ENCODE data around the gene CDK10. TPM values are rescaled to one million over a fixed set of nuclear protein-coding genes. Genes with fewer than 3 reads are reported as not detected.

The CDK10 gene
- total RNA-seq, 1 experiment from 2014 or later = 52.6 TPM

DNA sequence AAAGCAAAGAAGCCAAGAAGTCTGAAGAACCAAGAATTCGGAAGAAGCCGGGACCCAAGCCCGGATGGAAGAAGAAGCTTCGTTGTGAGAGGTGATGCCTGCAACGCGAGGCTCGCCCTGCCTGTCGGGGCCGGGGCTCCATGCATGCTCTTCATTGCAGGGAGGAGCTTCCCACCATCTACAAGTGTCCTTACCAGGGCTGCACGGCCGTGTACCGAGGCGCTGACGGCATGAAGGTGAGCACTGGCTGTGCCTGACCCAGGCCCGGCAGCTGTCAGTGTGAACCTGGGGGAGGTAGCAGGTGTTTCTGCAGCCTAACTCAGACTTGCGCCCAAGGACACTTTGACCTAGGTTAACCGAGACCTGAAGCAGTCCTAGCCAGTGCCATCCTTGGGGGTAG, 46.8 kb downstream of the CDK10 start:
- TF ChIP-seq SIN3A (IDR thresholded peaks at IDR 0.05; ENCODE audit: borderline replicate concordance, insufficient read depth, low read depth, low read length) (no peak), POLR2AphosphoS5 (IDR thresholded peaks at IDR 0.05; ENCODE audit: low read depth, low read length) (no peak), TCF7L2 (IDR thresholded peaks at IDR 0.05; ENCODE audit: low read depth, low read length) (no peak)
- TF ChIP-seq, protein P1, sequence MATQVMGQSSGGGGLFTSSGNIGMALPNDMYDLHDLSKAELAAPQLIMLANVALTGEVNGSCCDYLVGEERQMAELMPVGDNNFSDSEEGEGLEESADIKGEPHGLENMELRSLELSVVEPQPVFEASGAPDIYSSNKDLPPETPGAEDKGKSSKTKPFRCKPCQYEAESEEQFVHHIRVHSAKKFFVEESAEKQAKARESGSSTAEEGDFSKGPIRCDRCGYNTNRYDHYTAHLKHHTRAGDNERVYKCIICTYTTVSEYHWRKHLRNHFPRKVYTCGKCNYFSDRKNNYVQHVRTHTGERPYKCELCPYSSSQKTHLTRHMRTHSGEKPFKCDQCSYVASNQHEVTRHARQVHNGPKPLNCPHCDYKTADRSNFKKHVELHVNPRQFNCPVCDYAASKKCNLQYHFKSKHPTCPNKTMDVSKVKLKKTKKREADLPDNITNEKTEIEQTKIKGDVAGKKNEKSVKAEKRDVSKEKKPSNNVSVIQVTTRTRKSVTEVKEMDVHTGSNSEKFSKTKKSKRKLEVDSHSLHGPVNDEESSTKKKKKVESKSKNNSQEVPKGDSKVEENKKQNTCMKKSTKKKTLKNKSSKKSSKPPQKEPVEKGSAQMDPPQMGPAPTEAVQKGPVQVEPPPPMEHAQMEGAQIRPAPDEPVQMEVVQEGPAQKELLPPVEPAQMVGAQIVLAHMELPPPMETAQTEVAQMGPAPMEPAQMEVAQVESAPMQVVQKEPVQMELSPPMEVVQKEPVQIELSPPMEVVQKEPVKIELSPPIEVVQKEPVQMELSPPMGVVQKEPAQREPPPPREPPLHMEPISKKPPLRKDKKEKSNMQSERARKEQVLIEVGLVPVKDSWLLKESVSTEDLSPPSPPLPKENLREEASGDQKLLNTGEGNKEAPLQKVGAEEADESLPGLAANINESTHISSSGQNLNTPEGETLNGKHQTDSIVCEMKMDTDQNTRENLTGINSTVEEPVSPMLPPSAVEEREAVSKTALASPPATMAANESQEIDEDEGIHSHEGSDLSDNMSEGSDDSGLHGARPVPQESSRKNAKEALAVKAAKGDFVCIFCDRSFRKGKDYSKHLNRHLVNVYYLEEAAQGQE (IDR thresholded peaks at IDR 0.05; ENCODE audit: insufficient read depth in 1 of 2, low read depth in 2 of 2, low read length in 1 of 2) = no peak
- TF ChIP-seq, protein P2, sequence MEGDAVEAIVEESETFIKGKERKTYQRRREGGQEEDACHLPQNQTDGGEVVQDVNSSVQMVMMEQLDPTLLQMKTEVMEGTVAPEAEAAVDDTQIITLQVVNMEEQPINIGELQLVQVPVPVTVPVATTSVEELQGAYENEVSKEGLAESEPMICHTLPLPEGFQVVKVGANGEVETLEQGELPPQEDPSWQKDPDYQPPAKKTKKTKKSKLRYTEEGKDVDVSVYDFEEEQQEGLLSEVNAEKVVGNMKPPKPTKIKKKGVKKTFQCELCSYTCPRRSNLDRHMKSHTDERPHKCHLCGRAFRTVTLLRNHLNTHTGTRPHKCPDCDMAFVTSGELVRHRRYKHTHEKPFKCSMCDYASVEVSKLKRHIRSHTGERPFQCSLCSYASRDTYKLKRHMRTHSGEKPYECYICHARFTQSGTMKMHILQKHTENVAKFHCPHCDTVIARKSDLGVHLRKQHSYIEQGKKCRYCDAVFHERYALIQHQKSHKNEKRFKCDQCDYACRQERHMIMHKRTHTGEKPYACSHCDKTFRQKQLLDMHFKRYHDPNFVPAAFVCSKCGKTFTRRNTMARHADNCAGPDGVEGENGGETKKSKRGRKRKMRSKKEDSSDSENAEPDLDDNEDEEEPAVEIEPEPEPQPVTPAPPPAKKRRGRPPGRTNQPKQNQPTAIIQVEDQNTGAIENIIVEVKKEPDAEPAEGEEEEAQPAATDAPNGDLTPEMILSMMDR (IDR thresholded peaks at IDR 0.05) = no peak
- ATAC-seq = no peak
- in situ Hi-C loops (cut with HindIII; ENCODE audit: low pct_unique_long_range_greater_than_20kb, low sequenced_read_pairs) = no loop called here

DNA sequence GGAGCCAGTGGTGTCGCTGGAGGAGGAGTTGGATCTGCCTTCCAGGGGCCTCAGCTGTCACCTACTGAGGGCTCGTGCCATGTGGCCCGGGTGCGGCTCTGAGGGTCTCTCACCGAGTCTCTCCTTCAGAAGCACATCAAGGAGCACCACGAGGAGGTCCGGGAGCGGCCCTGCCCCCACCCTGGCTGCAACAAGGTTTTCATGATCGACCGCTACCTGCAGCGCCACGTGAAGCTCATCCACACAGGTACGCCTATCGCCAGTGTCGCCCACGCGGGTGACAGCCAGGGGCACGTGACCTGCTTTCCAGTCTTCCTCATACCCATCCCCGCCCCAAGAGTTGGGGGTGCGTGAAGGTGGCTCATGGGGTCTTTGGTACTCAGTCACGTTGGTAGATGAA, 47.3 kb downstream of the CDK10 start:
- H3K36me3 ChIP-seq (ENCODE audit: control insufficient read depth, insufficient read depth, low read length) = peaks cover 4% of the 10 kb centered on the region; the same call in 1 of the 2 replicates
- intact Hi-C loops (cut with micrococcal nuclease; ENCODE audit: unreplicated experiment) = no loop called here
- in situ Hi-C loops (cut with HindIII; ENCODE audit: low pct_unique_long_range_greater_than_20kb, low sequenced_read_pairs) = no loop called here
- TF ChIP-seq, protein P2 (IDR thresholded peaks at IDR 0.05) = no peak
- TF ChIP-seq POLR2AphosphoS5 (IDR thresholded peaks at IDR 0.05; ENCODE audit: low read depth, low read length) (no peak), SIN3A (IDR thresholded peaks at IDR 0.05; ENCODE audit: borderline replicate concordance, insufficient read depth, low read depth, low read length) (no peak), TCF7L2 (IDR thresholded peaks at IDR 0.05; ENCODE audit: low read depth, low read length) (no peak)
- TF ChIP-seq, protein P1 (IDR thresholded peaks at IDR 0.05; ENCODE audit: insufficient read depth in 1 of 2, low read depth in 2 of 2, low read length in 1 of 2) = no peak
- no peaks in the 10 kb centered on the region for H3K4me1 ChIP-seq (ENCODE audit: control insufficient read depth, insufficient read depth, low read length)
- no peak overlapping the region for H3K4me3 ChIP-seq (ENCODE audit: low read depth in 2 of 2, low read length in 2 of 2)
- H3K27me3 ChIP-seq (ENCODE audit: control insufficient read depth, insufficient read depth, low read length) = no peaks in the 10 kb centered on the region
- CTCF ChIA-PET = no interaction called here
- no peak overlapping the region for H3K27ac ChIP-seq (ENCODE audit: low read length)
- DNase-seq (ENCODE audit: low read depth, low spot score) (no peak), ATAC-seq (no peak)
- H3K9me3 ChIP-seq (ENCODE audit: control insufficient read depth, insufficient read depth, low read depth, low read length) = no peaks in the 10 kb centered on the region
- no TSS peak for BruUV-seq (replicated peaks)
- POLR2A ChIA-PET = no interaction called here

More for the DNA sequence above, 46.8 kb downstream of the CDK10 start:
- DNase-seq (ENCODE audit: low read depth, low spot score) = no peak
- no TSS peak for BruUV-seq (replicated peaks)
- intact Hi-C loops (cut with micrococcal nuclease; ENCODE audit: unreplicated experiment) = no loop called here
- no peaks in the 10 kb centered on the region for H3K9me3 ChIP-seq (ENCODE audit: control insufficient read depth, insufficient read depth, low read depth, low read length)
- H3K4me1 ChIP-seq (ENCODE audit: control insufficient read depth, insufficient read depth, low read length) = no peaks in the 10 kb centered on the region
- no peak overlapping the region for H3K4me3 ChIP-seq (ENCODE audit: low read depth in 2 of 2, low read length in 2 of 2)
- peaks cover 5% of the 10 kb centered on the region; the same call in 1 of the 2 replicates for H3K36me3 ChIP-seq (ENCODE audit: control insufficient read depth, insufficient read depth, low read length)
- H3K27ac ChIP-seq (ENCODE audit: low read length) = no peak overlapping the region
- ChIA-PET CTCF (no interaction called here), POLR2A (no interaction called here)
- H3K27me3 ChIP-seq (ENCODE audit: control insufficient read depth, insufficient read depth, low read length) = no peaks in the 10 kb centered on the region
